ENCODE results near the gene IPO4.

Gene IPO4

GRCh38 chr14:24130717-24131548, 57.7 kb downstream of the IPO4 start:
- DNase-seq (ENCODE audit: low spot score): no peak

GRCh38 chr14:24130380-24130716, 58.3 kb downstream of the IPO4 start, which contains the start of gene FITM1:
FITM1 (plus strand) TSS chr14:24130659; CDS start chr14:24131564, 905 bp downstream.
- no peak for DNase-seq (ENCODE audit: low spot score)
